ENCODE data around the gene STOX1. TPM values are rescaled to one million over a fixed set of nuclear protein-coding genes. Genes with fewer than 3 reads are reported as not detected.

The STOX1 gene
- total and polyA plus RNA-seq, 2 of the 13 experiments (the other 11 are each of a cell fraction or from before 2014, with no cell fraction given): 2.5 to 6.0 TPM

- TF ChIP-seq ZNF687 (CRISPR knock-in tag; IDR thresholded peaks at IDR 0.05) (peak; percentile 38), RBFOX2 (IDR thresholded peaks at IDR 0.05; ENCODE audit: low read depth, low read length) (peak; percentile 54; the same call in 1 of the 2 replicates), ZNF333 (CRISPR knock-in tag; IDR thresholded peaks at IDR 0.05; ENCODE audit: borderline replicate concordance) (0 out of 2 replicates have a peak, but pooled peaks have one; percentile 44), MYPOP (CRISPR knock-in tag; IDR thresholded peaks at IDR 0.05) (peak; percentile 43; the same call in 1 of the 2 replicates)
Observed at GRCh38 chr10:68828083-68828601, 811 bp downstream of the STOX1 start (continued).

- Histone ChIP-seq H3K27me3 (ENCODE audit: control insufficient read depth in 1 of 2, insufficient read depth in 2 of 2, low read length in 2 of 2) (no peaks in the 10 kb centered on the region), H3K79me2 (ENCODE audit: insufficient read depth, low read length) (no peaks in the 10 kb centered on the region), H3K9ac (ENCODE audit: insufficient read depth, low read depth, low read length) (no peak overlapping the region), H3K9me3 (ENCODE audit: low read length) (no peaks in the 10 kb centered on the region), H2AFZ (ENCODE audit: low read length) (no peak overlapping the region), H3K4me1 (ENCODE audit: insufficient read depth, low read length) (peaks cover 19% of the 10 kb centered on the region), H3K4me2 (ENCODE audit: low read depth, low read length) (peak overlapping the region; percentile 77; the same call in 1 of the 2 replicates), H3K4me3 (replicated peaks in 1 of 3; ENCODE audit: insufficient read depth in 1 of 3, low read depth in 2 of 3, low read length in 3 of 3) (peak overlapping the region in 1 of 3 experiments; percentile 70; a peak in 2 of 6 replicates), H3K27ac (ENCODE audit: extremely low read length, insufficient read depth, low read length) (no peak overlapping the region), H4K20me1 (ENCODE audit: insufficient read depth, low read length) (no peaks in the 10 kb centered on the region), H3K36me3 (replicated peaks in 1 of 2; ENCODE audit: control insufficient read depth in 1 of 2, insufficient read depth in 2 of 2, low read length in 2 of 2) (no peaks in the 10 kb centered on the region)
- FAIRE-seq (no peak), ATAC-seq (no peak), DNase-seq (ENCODE audit: low spot score) (no peak)
- CTCF ChIA-PET (ENCODE audit: low intra/inter-chr PET ratio, low total read pairs): no interaction called here
- TSS peak; percentile 68 for BruUV-seq (replicated peaks)
- TF ChIP-seq ZNF101 (CRISPR knock-in tag; IDR thresholded peaks at IDR 0.05; ENCODE audit: borderline replicate concordance, low read depth) (no peak), ADNP (CRISPR knock-in tag; IDR thresholded peaks at IDR 0.05) (no peak), ZSCAN20 (CRISPR knock-in tag; IDR thresholded peaks at IDR 0.05; ENCODE audit: borderline replicate concordance) (no peak), ZNF383 (CRISPR knock-in tag; IDR thresholded peaks at IDR 0.05; ENCODE audit: borderline replicate concordance) (no peak), ZNF17 (CRISPR knock-in tag; IDR thresholded peaks at IDR 0.05) (no peak), ETV5 (CRISPR knock-in tag; IDR thresholded peaks at IDR 0.05; ENCODE audit: borderline replicate concordance) (no peak), ZNF317 (CRISPR knock-in tag; IDR thresholded peaks at IDR 0.05) (0 out of 2 replicates have a peak, but pooled peaks have one; percentile 5), HDAC1 (CRISPR knock-in tag; IDR thresholded peaks at IDR 0.05) (no peak), CHD2 (IDR thresholded peaks at IDR 0.05; ENCODE audit: low read depth, low read length) (no peak), GZF1 (CRISPR knock-in tag; IDR thresholded peaks at IDR 0.05) (no peak), FOXO4 (CRISPR knock-in tag; conservative IDR thresholded peaks at IDR 0.05) (0 out of 2 replicates have a peak, but pooled peaks have one; percentile 30), ZNF7 (CRISPR knock-in tag; IDR thresholded peaks at IDR 0.05) (peak; percentile 96)
- POLR2A ChIA-PET: interaction anchor here (1.9 to 3.2 kb wide), 3 partner anchors 20 to 47 kb away, joined by 8 to 31 read pairs (median 26); no protein-coding TSS in a partner anchor
- 96% methylated on average over 10 of the region's 10 CpGs for WGBS (ENCODE audit: low lambda C conversion rate)
- in situ Hi-C loops (cut with HindIII; ENCODE audit: extremely low pct_ligation_motif_present, low pct_unique_long_range_greater_than_20kb): no loop called here
- intact Hi-C loops (cut with micrococcal nuclease; ENCODE audit: unreplicated experiment): loop anchor here (5.0 kb wide), 1 partner anchor 48 kb away; no protein-coding TSS in a partner anchor
Observed at GRCh38 chr10:68828833-68829232, 1.5 kb downstream of the STOX1 start.
